H1 (cell line): ENCODE results near the gene ARMH2. TPM values are rescaled to one million over a fixed set of nuclear protein-coding genes. Genes with fewer than 3 reads are reported as not detected.

ENCODE experiments used
- CTCF ChIA-PET: fragments of 300-600 bp; sonication (Branson Sonifier 250); formaldehyde crosslinking; loops from one replicate; lab custom pipeline; 2021; ENCODE audit not compliant: partially characterized antibody; lab: Charles Lee
- POLR2A ChIA-PET: fragments of 300-600 bp; sonication (Branson Sonifier 250); formaldehyde crosslinking; loops from one replicate; lab custom pipeline; 2021; ENCODE audit warnings: inconsistent platforms; ENCODE audit not compliant: partially characterized antibody; lab: Charles Lee
- DNase-seq, 2 experiments: peaks; one replicate each; pipeline versions ENCODE4 v3.0.0 to v3.0.0-alpha.2; 2010 to 2022; ENCODE audit warnings: low spot score in 2 of 2, low read depth in 1 of 2, mixed read lengths in 1 of 2
- FAIRE-seq: peaks from 2 replicates; lab custom pipeline; 2011; peaks lifted over from hg19 to GRCh38; lab: Jason Lieb, UNC
- H2AFZ ChIP-seq: 2 replicates; pipeline ENCODE4 v1.8.1; 2012; ENCODE audit warnings: low read length, inconsistent platforms
- H2AK5ac ChIP-seq: 2 replicates; pipeline ENCODE4 v1.6.1; 2013; ENCODE audit warnings: low read depth, low read length
- H2BK120ac ChIP-seq: replicated peaks from 2 replicates; pipeline ENCODE3; 2013; ENCODE audit warnings: low read depth, low read length, inconsistent platforms
- H2BK12ac ChIP-seq: 2 replicates; pipeline ENCODE4 v1.6.1; 2013; ENCODE audit warnings: low read depth, low read length
- H2BK15ac ChIP-seq: 2 replicates; pipeline ENCODE4 v1.6.1; 2013; ENCODE audit warnings: low read length
- H2BK20ac ChIP-seq: 2 replicates; pipeline ENCODE4 v1.6.1; 2013; ENCODE audit warnings: low read length
- H2BK5ac ChIP-seq: 2 replicates; pipeline ENCODE4 v1.6.1; 2013; ENCODE audit warnings: low read depth, low read length
- H3K14ac ChIP-seq: 2 replicates; pipeline ENCODE4 v1.6.1; 2013; ENCODE audit warnings: inconsistent platforms; ENCODE audit not compliant: insufficient read length
- H3K18ac ChIP-seq: 2 replicates; pipeline ENCODE4 v1.6.1; 2013; ENCODE audit warnings: low read length; ENCODE audit errors: extremely low read depth
- H3K23ac ChIP-seq: 2 replicates; pipeline ENCODE4 v1.6.1; 2013; ENCODE audit warnings: inconsistent platforms; ENCODE audit not compliant: insufficient read length
- H3K23me2 ChIP-seq: 2 replicates; pipeline ENCODE4 v1.6.1; 2013; ENCODE audit warnings: low read depth, low read length
- H3K27ac ChIP-seq: 2 replicates; pipeline ENCODE4 v1.6.1; 2011; ENCODE audit warnings: low read depth, low read length, inconsistent platforms
- H3K27me3 ChIP-seq, 4 experiments: replicated peaks in 1 of 4; 1 replicate in 1 of 4; 2 replicates in 3 of 4; pipeline versions ENCODE4 v1.6.1 to v1.8.1; 2011 to 2013; ENCODE audit warnings: low read length in 3 of 4, mild to moderate bottlenecking in 3 of 4, inconsistent platforms in 2 of 4, mixed read lengths in 2 of 4, moderate library complexity in 1 of 4; ENCODE audit not compliant: control insufficient read depth in 3 of 4, insufficient read depth in 3 of 4; ENCODE audit errors: extremely low read depth in 1 of 4
- H3K36me3 ChIP-seq, 4 experiments: 2 replicates each; pipeline versions ENCODE4 v1.6.1 to v1.8.1; 2011 to 2013; ENCODE audit warnings: mild to moderate bottlenecking in 4 of 4, low read length in 3 of 4, moderate library complexity in 2 of 4, control low read depth in 1 of 4, inconsistent platforms in 1 of 4; ENCODE audit not compliant: insufficient read depth in 4 of 4, control insufficient read depth in 2 of 4
- H3K4ac ChIP-seq: replicated peaks from 2 replicates; pipeline ENCODE3; 2013; ENCODE audit warnings: low read length, low read depth, mixed read lengths, inconsistent platforms; ENCODE audit not compliant: insufficient read length
- H3K4me1 ChIP-seq, 4 experiments: replicated peaks in 1 of 4; 1 replicate in 1 of 4; 2 replicates in 3 of 4; pipeline versions ENCODE4 v1.6.1 to v1.8.1; 2011 to 2013; ENCODE audit warnings: low read length in 3 of 4, inconsistent platforms in 2 of 4, mixed read lengths in 1 of 4; ENCODE audit not compliant: insufficient read depth in 4 of 4, control insufficient read depth in 3 of 4
- H3K4me2 ChIP-seq, 2 experiments: 2 replicates each; pipeline versions ENCODE4 v1.6.1 to v1.8.1; 2011 to 2013; ENCODE audit warnings: low read depth in 2 of 2, low read length in 2 of 2, control low read depth in 1 of 2, inconsistent platforms in 1 of 2, mild to moderate bottlenecking in 1 of 2; ENCODE audit not compliant: insufficient read depth in 1 of 2
- H3K4me3 ChIP-seq, 4 experiments: fragments of 200-600, 300-600 bp in 1 of 4; sonication (generic), shearing (Covaris generic), sonication (Bioruptor Twin) in 1 of 4; 2 replicates each; pipeline versions ENCODE4 v1.5.1 to v1.8.1; 2011 to 2016; ENCODE audit warnings: low read length in 4 of 4, low read depth in 3 of 4, control low read depth in 2 of 4, inconsistent platforms in 2 of 4, mild to moderate bottlenecking in 2 of 4, mixed read lengths in 1 of 4, moderate library complexity in 1 of 4; ENCODE audit not compliant: insufficient read depth in 2 of 4; ENCODE audit errors: extremely low read depth in 1 of 4
- H3K56ac ChIP-seq: replicated peaks from 2 replicates; pipeline ENCODE3; 2013; ENCODE audit warnings: low read depth, mild to moderate bottlenecking, mixed read lengths, low read length, inconsistent platforms; ENCODE audit not compliant: insufficient read length
- H3K79me1 ChIP-seq: 2 replicates; pipeline ENCODE4 v1.6.1; 2013; ENCODE audit warnings: low read depth, low read length, control low read depth
- H3K79me2 ChIP-seq, 2 experiments: 2 replicates each; pipeline versions ENCODE4 v1.6.1 to v1.8.1; 2012 to 2013; ENCODE audit warnings: low read length in 2 of 2, mild to moderate bottlenecking in 2 of 2, inconsistent platforms in 1 of 2; ENCODE audit not compliant: insufficient read depth in 2 of 2, control insufficient read depth in 1 of 2
- H3K9ac ChIP-seq, 4 experiments: replicated peaks in 1 of 4; 1 replicate in 1 of 4; 2 replicates in 3 of 4; pipeline versions ENCODE4 v1.6.1 to v1.8.1; 2011 to 2013; ENCODE audit warnings: low read depth in 3 of 4, low read length in 3 of 4, control low read depth in 2 of 4, mild to moderate bottlenecking in 2 of 4, moderate library complexity in 2 of 4, inconsistent platforms in 1 of 4; ENCODE audit errors: extremely low read depth in 1 of 4
- H3K9me3 ChIP-seq, 2 experiments: 2 replicates each; pipeline versions ENCODE4 v1.6.1 to v1.8.1; 2012 to 2013; ENCODE audit warnings: mild to moderate bottlenecking in 2 of 2, moderate library complexity in 2 of 2, control low read depth in 1 of 2, inconsistent platforms in 1 of 2, low read depth in 1 of 2, low read length in 1 of 2, mixed read lengths in 1 of 2; ENCODE audit not compliant: insufficient read depth in 2 of 2
- H4K20me1 ChIP-seq, 2 experiments: replicated peaks in 1 of 2; 2 replicates each; pipeline versions ENCODE3 to v1.8.1; 2011 to 2013; ENCODE audit warnings: inconsistent platforms in 2 of 2, low read length in 2 of 2, mild to moderate bottlenecking in 1 of 2; ENCODE audit not compliant: insufficient read depth in 2 of 2, control insufficient read depth in 1 of 2
- H4K5ac ChIP-seq: 2 replicates; pipeline ENCODE4 v1.6.1; 2013; ENCODE audit warnings: low read length, low read depth, mixed read lengths, inconsistent platforms; ENCODE audit not compliant: insufficient read length
- H4K8ac ChIP-seq: 2 replicates; pipeline ENCODE4 v1.8.0; 2013; ENCODE audit warnings: mild to moderate bottlenecking, moderate library complexity, low read length, inconsistent platforms; ENCODE audit not compliant: insufficient read depth; ENCODE audit errors: extremely low read depth
- H4K91ac ChIP-seq: replicated peaks from 2 replicates; pipeline ENCODE3; 2013; ENCODE audit warnings: low read length, mixed read lengths, inconsistent platforms; ENCODE audit not compliant: insufficient read length
- E2F6 ChIP-seq: IDR thresholded peaks from 2 replicates; pipeline ENCODE4 v1.6.1; 2012; ENCODE audit warnings: inconsistent platforms
- JUN ChIP-seq: IDR thresholded peaks from 2 replicates; pipeline ENCODE4 v1.6.1; 2011; ENCODE audit warnings: low read depth, mild to moderate bottlenecking, improper control_type of control experiment, low read length
- KDM5A ChIP-seq: fragments of 200-600 bp; IDR thresholded peaks from 2 replicates; pipeline ENCODE4 v1.7.1; 2012; ENCODE audit warnings: mild to moderate bottlenecking, low read length, inconsistent platforms, mixed read lengths
- SP2 ChIP-seq: IDR thresholded peaks from 2 replicates; pipeline ENCODE4 v1.6.1; 2012; ENCODE audit warnings: mild to moderate bottlenecking, low read length, inconsistent platforms
- TEAD4 ChIP-seq: IDR thresholded peaks from 2 replicates; pipeline ENCODE4 v1.6.1; 2012; ENCODE audit warnings: low read depth, low read length, inconsistent platforms, mixed read lengths
- WGBS, 2 experiments: shearing (Covaris generic) in 1 of 2; methylation state at CpG; one replicate each; pipeline versions ENCODE4 v1.1.6 to v1.1.7; 2013 to 2015; ENCODE audit warnings: low lambda C conversion rate in 2 of 2, mixed read lengths in 2 of 2, inconsistent platforms in 1 of 2, low coverage in 1 of 2, missing lambda C conversion rate in 1 of 2; ENCODE audit not compliant: insufficient replicate concordance in 2 of 2, insufficient coverage in 1 of 2, insufficient read length in 1 of 2; ENCODE audit errors: extremely low coverage in 1 of 2, missing lambda C conversion rate in 1 of 2; 5-methylcytosine and 5-hydroxymethylcytosine counted together
- polyA plus RNA-seq, 7 experiments: library from polyadenylated mRNA; depleted of rRNA in 3 of 7; stranded (reverse) in 5 of 7; unstranded in 2 of 7; fragments of >200 nt in 5 of 7; fragments of 200-250 nt in 2 of 7; gene quantifications; 1 replicate in 5 of 7; 2 replicates in 1 of 7; 4 replicates in 1 of 7; pipeline versions ENCODE4 v1.2.1 to v1.2.3, GENCODE V29; 2011 to 2013; ENCODE audit warnings: missing spikeins in 2 of 7, mixed read lengths in 2 of 7
- total RNA-seq: library from RNA; stranded (reverse); fragmentation: NEBNext Ultra II Directional; extraction: Animal tissue kit (Norgen Biotek cat#: 25700); gene quantifications from 2 replicates; pipeline ENCODE4 v1.2.1, GENCODE V29; 2021

Gene ARMH2
- total and polyA plus RNA-seq, 2 of the 8 experiments (the other 6 are each of a cell fraction or from before 2014, with no cell fraction given): not detected

GRCh38 chr6:24799541-24799915 lies 811 bp upstream of the ARMH2 start:
- H2AFZ ChIP-seq: no peak overlapping the region
- no peak overlapping the region for H2AK5ac ChIP-seq
- H3K4me2 ChIP-seq: no peak overlapping the region
- DNase-seq (no peak), FAIRE-seq (no peak)
- H2BK15ac ChIP-seq: no peak overlapping the region
- no peak overlapping the region for H3K4me3 ChIP-seq
- H2BK5ac ChIP-seq: no peak overlapping the region
- no peak overlapping the region for H4K91ac ChIP-seq
- no peak overlapping the region for H2BK12ac ChIP-seq
- no peak overlapping the region for H4K5ac ChIP-seq
- H2BK120ac ChIP-seq: no peak overlapping the region
- H3K14ac ChIP-seq: no peak overlapping the region
- CTCF ChIA-PET: interaction anchor here (0.8 to 1.9 kb wide), 4 partner anchors 13 to 271 kb away, joined by 3 to 5 read pairs (median 3); no protein-coding TSS in a partner anchor
- TF ChIP-seq JUN (no peak), TEAD4 (no peak), KDM5A (no peak), E2F6 (no peak), SP2 (no peak)
- 88% methylated on average over 1 of the region's 1 CpG; no CpG with 5 or more reads in 1 of the 2 experiments for WGBS, 2 experiments
- no peak overlapping the region for H3K18ac ChIP-seq
- H3K36me3 ChIP-seq: no peaks in the 10 kb centered on the region
- no peak overlapping the region for H3K27ac ChIP-seq
- H3K23me2 ChIP-seq: no peaks in the 10 kb centered on the region
- no peak overlapping the region for H3K9ac ChIP-seq
- POLR2A ChIA-PET: no interaction called here
- H3K23ac ChIP-seq: no peak overlapping the region
- H3K9me3 ChIP-seq: no peaks in the 10 kb centered on the region
- H2BK20ac ChIP-seq: no peak overlapping the region
- H3K4me1 ChIP-seq: peaks cover 0 to 5% (median 0%) of the 10 kb centered on the region in 4 experiments; a peak in 2 of 7 replicates
- H3K79me2 ChIP-seq: no peaks in the 10 kb centered on the region
- no peaks in the 10 kb centered on the region for H4K20me1 ChIP-seq
- H3K79me1 ChIP-seq: no peaks in the 10 kb centered on the region
- no peak overlapping the region for H4K8ac ChIP-seq
- H3K56ac ChIP-seq: no peak overlapping the region
- no peaks in the 10 kb centered on the region for H3K27me3 ChIP-seq
- H3K4ac ChIP-seq: no peak overlapping the region
